ENCODE results near the gene PBXIP1.

Gene PBXIP1

DNA sequence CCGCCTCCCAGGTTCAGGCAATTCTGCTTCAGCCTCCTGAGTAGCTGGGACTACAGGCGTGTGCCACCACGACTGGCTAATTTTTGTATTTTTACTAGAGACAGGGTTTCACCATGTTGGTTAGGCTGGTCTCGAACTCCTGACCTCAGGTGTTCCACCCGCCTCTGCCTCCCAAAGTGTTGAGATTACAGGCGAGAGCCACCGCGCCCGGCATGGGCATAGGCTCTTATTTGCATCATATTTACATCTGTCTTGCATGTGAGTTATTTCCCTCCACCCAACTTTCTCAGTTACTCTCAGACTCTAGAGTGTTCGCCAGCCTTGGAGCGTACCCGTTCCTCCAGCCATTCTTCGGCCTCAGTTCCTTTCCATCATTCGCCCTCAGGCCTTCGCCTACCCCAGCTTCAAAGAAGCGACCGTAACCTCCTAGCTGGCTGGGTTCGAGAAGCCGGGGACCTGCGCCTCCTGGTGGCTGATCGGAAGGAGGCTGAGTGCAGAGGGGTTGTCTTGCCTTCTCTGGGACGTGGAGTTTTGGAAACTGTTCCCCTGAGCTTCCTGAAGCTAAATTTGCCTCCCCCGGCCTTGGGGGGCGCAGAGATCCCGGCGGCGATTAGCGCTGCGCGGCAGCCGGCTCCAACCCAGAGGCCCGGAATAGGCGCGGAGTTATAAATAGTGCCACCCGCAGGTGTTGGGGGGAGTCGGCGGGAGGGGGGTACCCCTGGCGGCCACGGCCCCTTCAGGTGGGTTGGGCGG, 43.1 kb upstream of the PBXIP1 start:
- TF ChIP-seq, protein P1, sequence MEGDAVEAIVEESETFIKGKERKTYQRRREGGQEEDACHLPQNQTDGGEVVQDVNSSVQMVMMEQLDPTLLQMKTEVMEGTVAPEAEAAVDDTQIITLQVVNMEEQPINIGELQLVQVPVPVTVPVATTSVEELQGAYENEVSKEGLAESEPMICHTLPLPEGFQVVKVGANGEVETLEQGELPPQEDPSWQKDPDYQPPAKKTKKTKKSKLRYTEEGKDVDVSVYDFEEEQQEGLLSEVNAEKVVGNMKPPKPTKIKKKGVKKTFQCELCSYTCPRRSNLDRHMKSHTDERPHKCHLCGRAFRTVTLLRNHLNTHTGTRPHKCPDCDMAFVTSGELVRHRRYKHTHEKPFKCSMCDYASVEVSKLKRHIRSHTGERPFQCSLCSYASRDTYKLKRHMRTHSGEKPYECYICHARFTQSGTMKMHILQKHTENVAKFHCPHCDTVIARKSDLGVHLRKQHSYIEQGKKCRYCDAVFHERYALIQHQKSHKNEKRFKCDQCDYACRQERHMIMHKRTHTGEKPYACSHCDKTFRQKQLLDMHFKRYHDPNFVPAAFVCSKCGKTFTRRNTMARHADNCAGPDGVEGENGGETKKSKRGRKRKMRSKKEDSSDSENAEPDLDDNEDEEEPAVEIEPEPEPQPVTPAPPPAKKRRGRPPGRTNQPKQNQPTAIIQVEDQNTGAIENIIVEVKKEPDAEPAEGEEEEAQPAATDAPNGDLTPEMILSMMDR (conservative IDR thresholded peaks at IDR 0.05) = peak; percentile 82
- TF ChIP-seq ZFX (IDR thresholded peaks at IDR 0.05) = no peak
- peak overlapping the region; percentile 99 for H3K27ac ChIP-seq

DNA sequence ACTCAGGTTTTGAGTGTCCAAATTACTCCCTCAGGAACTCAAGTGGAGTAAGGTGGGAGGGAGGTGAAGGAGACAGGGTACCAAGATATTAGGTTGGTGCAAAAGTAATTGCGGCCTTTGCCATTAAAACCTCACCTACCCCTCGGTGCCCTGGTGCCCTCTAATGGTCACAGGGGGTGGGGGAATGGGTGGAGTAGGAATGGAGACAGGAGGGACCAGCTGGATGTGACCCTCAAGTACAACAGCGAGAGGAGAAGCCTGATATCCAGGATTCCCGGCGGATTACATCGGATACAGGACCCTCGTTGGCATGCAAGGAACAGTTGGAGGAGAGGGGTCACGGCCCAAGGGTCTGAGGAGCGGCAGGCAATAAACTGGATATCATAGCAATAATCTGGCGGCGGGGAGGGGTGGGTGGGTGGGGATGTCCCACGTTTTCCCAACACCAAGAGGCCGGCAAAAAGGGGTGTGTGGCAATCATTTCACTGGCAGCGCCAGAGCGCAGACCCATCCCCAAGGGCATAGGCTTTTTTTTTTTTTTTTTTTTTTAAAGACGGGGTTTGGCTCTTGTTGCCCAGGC, 42.4 kb upstream of the PBXIP1 start:
- H3K27ac ChIP-seq = no peak overlapping the region; the same call in 1 of the 2 replicates
- no peak for TF ChIP-seq ZFX (IDR thresholded peaks at IDR 0.05)
- TF ChIP-seq, protein P1 (conservative IDR thresholded peaks at IDR 0.05) = no peak

DNA sequence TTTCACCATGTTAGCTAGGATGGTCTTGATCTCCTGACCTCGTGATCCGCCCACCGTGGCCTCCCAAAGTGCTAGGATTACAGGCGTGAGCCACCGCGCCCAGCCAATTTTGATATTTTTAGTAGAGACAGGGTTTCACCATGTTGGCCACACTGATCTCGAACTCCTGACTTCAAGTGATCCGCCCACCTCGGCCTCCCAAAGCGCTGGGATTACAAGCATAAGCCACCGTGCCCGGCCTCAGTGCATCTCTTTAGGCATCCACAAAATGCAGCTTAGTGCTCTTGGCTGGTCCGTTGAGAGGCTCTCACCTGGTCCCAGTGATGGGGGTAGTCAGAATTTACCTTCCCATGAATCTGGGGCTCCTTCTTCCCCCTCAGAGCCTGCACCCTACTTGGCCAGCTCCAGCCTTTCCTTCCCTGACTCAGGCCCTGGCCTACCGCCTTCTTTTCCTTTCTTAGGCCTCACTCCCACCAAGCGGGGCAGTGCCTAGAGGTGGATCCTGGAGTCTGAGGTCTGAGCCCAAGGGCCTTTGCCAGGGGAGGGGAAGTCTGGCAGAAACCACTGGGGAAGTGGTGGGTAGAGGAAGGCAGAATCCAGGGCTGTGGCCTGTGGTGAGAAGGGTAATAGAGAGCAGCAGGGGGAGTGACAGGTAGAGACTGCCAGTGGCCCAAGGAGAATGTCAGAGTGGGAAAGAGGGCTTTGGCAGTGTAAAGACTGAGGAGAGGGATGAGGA, 41.2 kb upstream of the PBXIP1 start:
- TF ChIP-seq, protein P1 (conservative IDR thresholded peaks at IDR 0.05) = no peak
- no peak for TF ChIP-seq ZFX (IDR thresholded peaks at IDR 0.05)
- peak overlapping the region; percentile 10 for H3K27ac ChIP-seq

DNA sequence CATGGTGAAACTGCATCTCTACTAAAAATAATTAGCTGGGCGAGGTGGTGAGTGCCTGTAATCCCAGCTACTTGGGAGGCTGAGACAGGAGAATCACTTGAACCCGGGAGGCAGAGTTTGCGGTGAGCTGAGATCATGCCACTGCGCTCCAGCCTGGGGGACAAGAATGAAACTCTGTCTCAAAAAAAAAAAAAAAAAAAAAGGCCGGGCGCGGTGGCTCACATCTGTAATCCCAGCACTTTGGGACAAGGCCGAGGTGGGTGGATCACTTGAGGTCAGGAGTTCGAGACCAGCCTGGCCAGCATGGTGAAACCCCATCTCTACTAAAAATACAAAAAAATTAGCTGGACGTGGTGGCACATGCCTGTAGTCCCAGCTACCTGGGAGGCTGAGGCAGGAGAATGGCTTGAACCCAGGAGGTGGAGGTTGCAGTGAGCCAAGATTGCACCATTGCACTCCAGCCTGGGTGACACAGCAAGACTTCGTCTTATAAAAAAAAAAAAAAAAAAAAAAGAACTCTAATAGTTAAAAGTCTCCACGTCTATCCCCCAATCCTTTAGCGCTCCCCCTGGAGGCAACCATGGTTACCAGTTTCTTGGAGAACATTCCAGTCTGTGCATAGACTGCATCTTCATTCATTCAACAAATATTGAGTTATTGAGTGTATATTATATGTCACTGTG, 39.5 kb upstream of the PBXIP1 start:
- TF ChIP-seq, protein P1 (conservative IDR thresholded peaks at IDR 0.05) = peak; percentile 72
- H3K27ac ChIP-seq = peak overlapping the region; percentile 1; the same call in 1 of the 2 replicates

GRCh38 chr1:154994591-154994990, 38.7 kb upstream of the PBXIP1 start:
- no peak overlapping the region for H3K27ac ChIP-seq
- no peak for TF ChIP-seq ZFX (IDR thresholded peaks at IDR 0.05)
- TF ChIP-seq, protein P1 (conservative IDR thresholded peaks at IDR 0.05) = no peak

DNA sequence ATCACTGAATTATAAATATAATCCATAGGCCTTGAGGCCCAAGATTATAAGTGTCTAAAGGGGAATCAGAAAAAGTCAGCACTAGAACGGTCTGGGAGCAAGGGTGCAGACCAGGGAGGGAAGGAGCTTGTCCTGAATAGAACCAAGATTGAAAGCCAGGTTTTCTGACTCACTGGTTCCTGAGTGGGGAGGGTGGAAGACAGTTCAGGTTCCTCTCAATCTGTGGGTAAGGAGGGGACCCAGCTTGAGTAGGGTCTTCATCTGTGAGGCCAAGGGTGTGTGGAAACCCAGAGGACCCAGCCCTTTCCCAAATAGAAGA, 38.3 kb upstream of the PBXIP1 start:
- TF ChIP-seq, protein P1 (conservative IDR thresholded peaks at IDR 0.05) = no peak
- no peak for TF ChIP-seq ZFX (IDR thresholded peaks at IDR 0.05)
- H3K27ac ChIP-seq = no peak overlapping the region
